ENCODE measurements around the gene DERL2. TPM values are rescaled to one million over a fixed set of nuclear protein-coding genes. Genes with fewer than 3 reads are reported as not detected.

DERL2 gene
- total RNA-seq, 2 donors from 2014 or later: 63.1 to 63.7 TPM

DNA sequence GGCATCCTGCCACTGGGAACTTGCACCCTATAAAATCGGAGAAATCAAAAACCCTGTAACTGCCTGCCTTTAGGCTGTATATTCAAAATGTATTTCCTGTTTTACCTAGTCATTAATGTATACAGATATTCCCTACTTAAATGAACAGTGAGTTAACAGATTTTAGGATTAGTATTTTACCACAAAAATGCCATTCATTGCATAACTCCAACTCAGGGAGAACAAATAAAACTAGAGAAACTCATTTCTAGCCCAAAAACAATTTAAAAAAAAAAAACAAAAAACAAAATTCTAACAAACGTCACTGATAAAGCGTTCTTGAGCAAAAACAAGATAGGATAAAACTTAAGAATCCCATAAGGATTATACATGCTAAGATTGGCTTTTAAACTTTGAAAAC lies 13.5 kb downstream of the DERL2 start:
- no peaks in the 10 kb centered on the region for H3K36me3 ChIP-seq
- intact Hi-C loops (cut with DNase I): no loop called here
- TF ChIP-seq, protein P1, sequence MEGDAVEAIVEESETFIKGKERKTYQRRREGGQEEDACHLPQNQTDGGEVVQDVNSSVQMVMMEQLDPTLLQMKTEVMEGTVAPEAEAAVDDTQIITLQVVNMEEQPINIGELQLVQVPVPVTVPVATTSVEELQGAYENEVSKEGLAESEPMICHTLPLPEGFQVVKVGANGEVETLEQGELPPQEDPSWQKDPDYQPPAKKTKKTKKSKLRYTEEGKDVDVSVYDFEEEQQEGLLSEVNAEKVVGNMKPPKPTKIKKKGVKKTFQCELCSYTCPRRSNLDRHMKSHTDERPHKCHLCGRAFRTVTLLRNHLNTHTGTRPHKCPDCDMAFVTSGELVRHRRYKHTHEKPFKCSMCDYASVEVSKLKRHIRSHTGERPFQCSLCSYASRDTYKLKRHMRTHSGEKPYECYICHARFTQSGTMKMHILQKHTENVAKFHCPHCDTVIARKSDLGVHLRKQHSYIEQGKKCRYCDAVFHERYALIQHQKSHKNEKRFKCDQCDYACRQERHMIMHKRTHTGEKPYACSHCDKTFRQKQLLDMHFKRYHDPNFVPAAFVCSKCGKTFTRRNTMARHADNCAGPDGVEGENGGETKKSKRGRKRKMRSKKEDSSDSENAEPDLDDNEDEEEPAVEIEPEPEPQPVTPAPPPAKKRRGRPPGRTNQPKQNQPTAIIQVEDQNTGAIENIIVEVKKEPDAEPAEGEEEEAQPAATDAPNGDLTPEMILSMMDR (IDR thresholded peaks at IDR 0.05): no peak
- no peaks in the 10 kb centered on the region for H3K9me3 ChIP-seq
- no peak overlapping the region for H3K27ac ChIP-seq
- no peaks in the 10 kb centered on the region for H3K27me3 ChIP-seq
- no peak overlapping the region for H3K9ac ChIP-seq (ENCODE audit: low read depth in 2 of 2, low read length in 2 of 2)
- no peaks in the 10 kb centered on the region for H3K4me1 ChIP-seq
- no peak for DNase-seq
- H3K4me3 ChIP-seq: no peak overlapping the region

DNA sequence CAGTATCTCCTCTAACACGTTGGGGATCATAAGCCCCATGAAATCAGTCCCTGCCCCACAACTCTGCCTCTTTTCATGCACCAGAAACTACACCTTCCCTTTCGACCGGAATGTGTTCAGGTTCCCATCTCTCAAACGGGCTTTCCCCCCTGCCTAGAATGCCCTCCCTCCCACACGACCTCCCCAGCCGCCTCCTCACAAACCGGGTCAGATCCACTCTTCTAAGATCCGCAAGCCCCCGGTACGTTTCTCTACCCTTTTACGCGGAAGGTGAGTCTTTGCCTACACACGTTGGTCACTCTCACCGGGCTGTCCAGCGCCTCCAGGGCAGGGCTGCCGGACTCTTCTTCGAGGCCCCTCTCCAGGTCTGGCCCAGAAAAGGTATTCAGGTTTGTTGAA lies 17.9 kb downstream of the DERL2 start:
- no peak for DNase-seq
- intact Hi-C loops (cut with DNase I): no loop called here
- Histone ChIP-seq H3K4me1 (peaks cover 4% of the 10 kb centered on the region), H3K9ac (ENCODE audit: low read depth in 2 of 2, low read length in 2 of 2) (peak overlapping the region; percentile 76 to 80), H3K27me3 (no peaks in the 10 kb centered on the region), H3K9me3 (no peaks in the 10 kb centered on the region), H3K4me3 (peak overlapping the region; percentile 100), H3K36me3 (no peaks in the 10 kb centered on the region), H3K27ac (no peak overlapping the region)
- TF ChIP-seq, protein P1 (IDR thresholded peaks at IDR 0.05): no peak

DNA sequence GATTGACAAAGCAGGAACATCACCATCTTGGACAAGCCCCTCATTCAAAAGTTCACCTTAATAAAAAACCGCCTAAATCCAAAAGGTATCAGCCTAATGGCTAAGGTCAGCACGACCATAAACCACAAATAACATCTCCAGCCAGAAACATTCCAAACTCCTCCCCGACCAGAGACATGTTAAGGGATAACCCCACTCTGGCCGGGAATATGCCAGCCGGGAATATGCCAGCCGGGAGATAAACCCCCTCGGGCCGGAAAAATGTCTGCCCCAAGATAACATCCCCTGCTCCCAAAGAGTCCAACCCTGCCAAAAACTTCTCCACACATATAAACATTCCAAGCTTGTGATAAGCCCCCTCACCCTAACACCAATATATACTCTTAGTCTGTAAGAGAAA lies 18.6 kb downstream of the DERL2 start:
- H3K27me3 ChIP-seq: no peaks in the 10 kb centered on the region
- H3K9me3 ChIP-seq: no peaks in the 10 kb centered on the region
- DNase-seq: no peak
- TF ChIP-seq, protein P1 (IDR thresholded peaks at IDR 0.05): no peak
- peaks cover 4% of the 10 kb centered on the region for H3K4me1 ChIP-seq
- no peak overlapping the region for H3K27ac ChIP-seq
- peak overlapping the region in 1 of 2 donors; percentile 80 for H3K9ac ChIP-seq (ENCODE audit: low read depth in 2 of 2, low read length in 2 of 2)
- peak overlapping the region; percentile 100 for H3K4me3 ChIP-seq
- intact Hi-C loops (cut with DNase I): no loop called here
- H3K36me3 ChIP-seq: no peaks in the 10 kb centered on the region

DNA sequence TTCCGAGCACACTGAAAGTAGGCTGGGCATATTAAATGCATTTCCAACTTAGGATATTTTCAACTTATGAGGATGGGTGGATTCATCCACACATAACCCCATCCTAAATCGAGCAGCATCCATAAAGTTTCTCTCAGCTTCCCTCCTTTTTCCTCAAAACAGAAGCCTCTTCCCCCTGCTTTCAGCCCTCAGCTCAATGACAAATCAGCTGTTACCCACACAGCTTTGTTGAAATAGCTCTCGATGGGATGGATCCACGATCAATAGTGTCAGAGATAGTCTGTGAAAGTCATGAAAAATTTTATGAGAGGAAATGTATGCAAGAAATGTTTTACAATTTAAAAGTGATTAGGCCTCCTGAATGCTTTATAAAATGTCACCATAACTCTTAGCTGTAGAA lies 19.7 kb downstream of the DERL2 start:
- no peak overlapping the region for H3K9ac ChIP-seq (ENCODE audit: low read depth in 2 of 2, low read length in 2 of 2)

DNA sequence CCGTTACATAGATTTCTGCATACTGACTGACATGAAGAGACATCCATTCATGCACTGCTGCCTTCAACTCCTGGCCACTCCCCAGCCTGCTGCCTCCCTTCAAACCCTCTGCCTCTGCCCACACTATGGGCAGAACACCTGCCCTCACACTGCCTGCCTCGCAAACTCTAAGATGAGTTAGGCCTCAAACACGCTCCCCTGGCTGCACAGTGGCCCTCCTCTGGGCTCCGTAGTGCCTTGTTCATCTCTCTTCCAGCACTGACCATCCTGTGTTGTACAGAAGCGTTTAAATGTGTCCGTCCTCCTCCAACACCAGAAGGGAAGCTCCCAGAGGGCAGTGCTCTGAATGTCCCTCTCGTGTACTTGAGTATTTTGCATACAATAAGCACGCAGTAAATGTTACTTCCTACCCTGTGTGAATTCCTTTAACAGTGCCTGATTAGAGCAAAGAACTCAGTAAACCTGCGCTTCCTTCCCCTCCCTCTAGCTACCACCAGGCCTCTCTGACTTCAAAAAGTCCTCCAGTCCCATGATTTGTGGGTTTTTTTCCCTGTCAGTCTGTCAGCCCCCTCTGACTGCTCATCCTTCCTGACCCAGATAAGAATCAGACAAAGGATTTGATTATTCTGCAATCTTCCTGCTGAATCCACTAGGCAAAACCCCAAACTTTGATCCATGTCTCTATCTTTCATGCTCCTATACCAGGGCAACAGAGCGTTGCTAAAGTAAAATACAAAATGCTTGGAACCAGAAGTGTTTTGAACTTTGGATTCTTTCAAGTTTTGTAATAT lies 21.1 kb downstream of the DERL2 start:
- no peak for DNase-seq
- Histone ChIP-seq H3K27me3 (no peaks in the 10 kb centered on the region), H3K4me1 (peaks cover 4% of the 10 kb centered on the region), H3K4me3 (no peak overlapping the region), H3K9ac (ENCODE audit: low read depth in 2 of 2, low read length in 2 of 2) (no peak overlapping the region), H3K9me3 (no peaks in the 10 kb centered on the region), H3K36me3 (no peaks in the 10 kb centered on the region), H3K27ac (no peak overlapping the region)
- TF ChIP-seq, protein P1 (IDR thresholded peaks at IDR 0.05): no peak
- intact Hi-C loops (cut with DNase I): no loop called here

More for the DNA sequence above, 19.7 kb downstream of the DERL2 start:
- Histone ChIP-seq H3K4me3 (no peak overlapping the region), H3K9me3 (no peaks in the 10 kb centered on the region), H3K27me3 (no peaks in the 10 kb centered on the region), H3K4me1 (peaks cover 4% of the 10 kb centered on the region), H3K36me3 (no peaks in the 10 kb centered on the region), H3K27ac (no peak overlapping the region)
- intact Hi-C loops (cut with DNase I): no loop called here
- DNase-seq: no peak
- TF ChIP-seq, protein P1 (IDR thresholded peaks at IDR 0.05): no peak
